Stimulated activated CD4-positive, alpha-beta T cell treated with anti-CD3 and anti-CD28 coated beads, Interleukin-15, amount 100 ng/mL, for 1 hour (primary cell): ENCODE results near the gene CYTIP.
"Not testable (repeated sequence)": the region's sequence is repeated elsewhere in the genome, so short reads cannot be mapped to it uniquely, and the experiment has no call there.

Source experiments
- DNase-seq, 2 donors: peaks; one replicate each; pipeline ENCODE4 v3.0.0-alpha.2; 2020; ENCODE audit warnings: low read depth in 1 of 2, low spot score in 1 of 2

CYTIP gene

DNA sequence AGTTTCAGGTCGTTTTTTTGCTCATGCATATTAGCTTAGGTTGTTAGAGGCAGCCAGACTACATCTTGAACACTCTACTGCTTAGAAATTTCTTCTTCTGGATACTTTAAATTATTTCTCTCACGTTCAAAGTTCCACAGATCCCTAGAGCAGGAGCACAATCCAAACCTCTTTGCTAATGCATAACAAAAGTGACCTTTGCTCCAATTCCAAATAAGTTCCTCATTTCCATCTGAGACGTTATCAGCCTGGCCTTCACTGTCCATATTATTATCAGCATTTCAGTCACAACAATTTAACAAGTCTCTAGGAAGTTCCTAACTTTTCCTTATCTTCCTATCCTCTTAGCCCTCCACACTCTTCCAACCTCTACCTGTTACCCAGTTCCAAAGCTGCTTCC, 67.8 kb downstream of the CYTIP start:
- no peak for DNase-seq

GRCh38 chr2:157375384-157375783, 68.5 kb downstream of the CYTIP start:
- DNase-seq, result no peak

- DNase-seq, result not testable (repeated sequence)
Observed at GRCh38 chr2:157368508-157368907, 75.4 kb downstream of the CYTIP start.

DNA sequence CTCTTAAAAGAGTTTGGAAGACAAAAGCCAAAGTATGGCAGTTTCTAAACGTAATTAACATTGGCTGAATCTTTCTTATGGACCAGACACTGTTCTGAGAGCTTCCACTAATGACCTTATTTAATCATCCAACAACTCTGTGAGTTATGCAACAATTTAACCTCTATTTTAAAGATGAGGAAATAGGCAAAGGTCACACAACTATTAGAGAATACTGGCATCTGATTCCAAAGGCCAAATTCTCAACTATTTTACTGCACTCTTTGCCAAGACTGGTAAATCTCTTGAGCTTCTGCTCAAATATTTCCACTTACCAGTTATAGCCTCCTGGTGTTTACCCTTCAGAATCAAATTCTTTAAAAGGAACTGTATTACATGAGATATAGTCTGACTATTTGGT, 76.2 kb downstream of the CYTIP start:
- DNase-seq, result no peak
